Measurements from ENCODE around the gene MUC15.

DNA sequence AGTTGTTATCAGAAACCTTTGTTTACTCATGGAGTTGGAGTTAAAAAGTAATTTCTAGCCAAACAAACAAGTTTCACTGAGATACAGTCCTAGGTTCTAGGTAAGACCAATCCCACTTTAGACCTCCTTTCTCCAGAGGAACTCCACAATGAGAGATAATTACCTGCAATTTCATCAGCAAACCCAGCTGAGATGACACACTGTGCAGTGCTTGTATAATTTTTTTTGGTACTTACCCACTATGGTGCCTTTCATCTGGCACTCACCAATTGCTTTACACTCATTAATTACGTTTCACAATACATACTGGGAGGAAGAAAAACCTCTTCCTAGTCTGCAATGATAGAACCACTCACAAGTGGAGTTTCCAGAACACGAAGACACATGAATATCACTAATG is 1.8 kb upstream of the MUC15 start:
- no peak for TF ChIP-seq EZH2 (IDR thresholded peaks at IDR 0.05; ENCODE audit: low read depth)
- TF ChIP-seq, protein P1, sequence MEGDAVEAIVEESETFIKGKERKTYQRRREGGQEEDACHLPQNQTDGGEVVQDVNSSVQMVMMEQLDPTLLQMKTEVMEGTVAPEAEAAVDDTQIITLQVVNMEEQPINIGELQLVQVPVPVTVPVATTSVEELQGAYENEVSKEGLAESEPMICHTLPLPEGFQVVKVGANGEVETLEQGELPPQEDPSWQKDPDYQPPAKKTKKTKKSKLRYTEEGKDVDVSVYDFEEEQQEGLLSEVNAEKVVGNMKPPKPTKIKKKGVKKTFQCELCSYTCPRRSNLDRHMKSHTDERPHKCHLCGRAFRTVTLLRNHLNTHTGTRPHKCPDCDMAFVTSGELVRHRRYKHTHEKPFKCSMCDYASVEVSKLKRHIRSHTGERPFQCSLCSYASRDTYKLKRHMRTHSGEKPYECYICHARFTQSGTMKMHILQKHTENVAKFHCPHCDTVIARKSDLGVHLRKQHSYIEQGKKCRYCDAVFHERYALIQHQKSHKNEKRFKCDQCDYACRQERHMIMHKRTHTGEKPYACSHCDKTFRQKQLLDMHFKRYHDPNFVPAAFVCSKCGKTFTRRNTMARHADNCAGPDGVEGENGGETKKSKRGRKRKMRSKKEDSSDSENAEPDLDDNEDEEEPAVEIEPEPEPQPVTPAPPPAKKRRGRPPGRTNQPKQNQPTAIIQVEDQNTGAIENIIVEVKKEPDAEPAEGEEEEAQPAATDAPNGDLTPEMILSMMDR (conservative IDR thresholded peaks at IDR 0.05) = no peak

All from PC-9 (cell line).